ENCODE results near the gene TEX11. TPM values are rescaled to one million over a fixed set of nuclear protein-coding genes. Genes with fewer than 3 reads are reported as not detected.

The TEX11 gene
- total and polyA plus RNA-seq, 12 donors: 0.19 TPM; not detected in 11

GRCh38 chrX:70505451-70505841 lies 403.1 kb downstream of the TEX11 start:
- peaks cover 0 to 27% (median 0%) of the 10 kb centered on the region in 9 donors for H3K36me3 ChIP-seq
- intact Hi-C loops (cut with DNase I): no loop called here
- no peak for TF ChIP-seq CTCF (IDR thresholded peaks at IDR 0.05)
- H3K27ac ChIP-seq: no peak overlapping the region
- no peaks in the 10 kb centered on the region for H3K9me3 ChIP-seq
- no peak overlapping the region for H3K4me3 ChIP-seq
- peaks cover 0 to 7% (median 0%) of the 10 kb centered on the region in 7 donors for H3K27me3 ChIP-seq
- DNase-seq: no peak
- H3K4me1 ChIP-seq: no peaks in the 10 kb centered on the region
- ATAC-seq: no peak
- 57 to 71% methylated on average over 4 of the region's 4 CpGs for WGBS, 2 donors

GRCh38 chrX:70504772-70505450 lies 403.6 kb downstream of the TEX11 start:
- no peaks in the 10 kb centered on the region for H3K9me3 ChIP-seq
- H3K4me1 ChIP-seq: no peaks in the 10 kb centered on the region
- no peak for TF ChIP-seq CTCF (IDR thresholded peaks at IDR 0.05)
- peaks cover 0 to 6% (median 0%) of the 10 kb centered on the region in 7 donors for H3K27me3 ChIP-seq
- DNase-seq (no peak), ATAC-seq (no peak)
- no peak overlapping the region for H3K4me3 ChIP-seq
- no peak overlapping the region for H3K27ac ChIP-seq
- 77 to 86% methylated on average over 6 of the region's 6 CpGs for WGBS, 2 donors
- H3K36me3 ChIP-seq: peaks cover 0 to 33% (median 0%) of the 10 kb centered on the region in 9 donors
- intact Hi-C loops (cut with DNase I): no loop called here

GRCh38 chrX:70500826-70501225 lies 407.7 kb downstream of the TEX11 start:
- ATAC-seq (no peak), DNase-seq (no peak)
- WGBS, 2 donors: 94 to 96% methylated on average over 4 of the region's 4 CpGs
- no peak for TF ChIP-seq CTCF (IDR thresholded peaks at IDR 0.05)
- intact Hi-C loops (cut with DNase I): no loop called here
- no peaks in the 10 kb centered on the region for H3K9me3 ChIP-seq
- H3K4me1 ChIP-seq: no peaks in the 10 kb centered on the region
- no peak overlapping the region for H3K27ac ChIP-seq
- no peak overlapping the region for H3K4me3 ChIP-seq
- H3K36me3 ChIP-seq: peaks cover 0 to 53% (median 0%) of the 10 kb centered on the region in 9 donors
- H3K27me3 ChIP-seq: no peaks in the 10 kb centered on the region

- Histone ChIP-seq H3K27me3 (no peaks in the 10 kb centered on the region), H3K36me3 (peaks cover 0 to 75% (median 0%) of the 10 kb centered on the region in 9 donors)
- no peak for ATAC-seq
Observed at GRCh38 chrX:70498129-70498528, 410.4 kb downstream of the TEX11 start.

More at GRCh38 chrX:70498129-70498528, 410.4 kb downstream of the TEX11 start:
- DNase-seq: no peak
- 80 to 95% methylated on average over 2 of the region's 2 CpGs for WGBS, 2 donors
- Histone ChIP-seq H3K9me3 (no peaks in the 10 kb centered on the region), H3K4me3 (no peak overlapping the region), H3K27ac (no peak overlapping the region), H3K4me1 (no peaks in the 10 kb centered on the region)
- no peak for TF ChIP-seq CTCF (IDR thresholded peaks at IDR 0.05)
- intact Hi-C loops (cut with DNase I): no loop called here

Measured in heart right ventricle (tissue), 16 donors.